GM21723 (cell line): ENCODE results near the gene GDI2.

Experiments
- ATAC-seq: cut with Tn5 transposase; IDR thresholded peaks from one replicate; pipeline ENCODE4 v1.9.1; 2021; ENCODE audit warnings: mild to moderate bottlenecking, moderate library complexity; ENCODE audit not compliant: unreplicated experiment

Gene GDI2

DNA sequence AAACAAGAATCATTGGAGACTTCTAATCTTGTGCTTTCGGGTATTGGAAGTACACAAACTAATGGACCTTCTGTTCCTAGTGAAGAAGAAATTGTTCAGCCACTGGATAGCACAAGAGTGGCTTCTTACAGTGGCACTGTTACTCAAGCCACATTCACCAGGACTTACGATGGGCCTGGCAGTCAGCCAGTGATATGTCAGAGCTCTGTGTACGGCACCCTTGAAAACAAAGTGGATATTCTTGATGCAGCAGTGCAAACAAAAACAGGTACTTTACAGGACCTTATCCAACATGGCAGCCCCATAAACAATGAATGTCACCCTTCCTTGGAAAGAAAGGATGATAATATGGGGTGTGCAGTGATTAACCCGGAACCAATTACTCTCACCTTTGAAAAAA lies 67.0 kb downstream of the GDI2 start:
- ATAC-seq, result no peak

- no peak for ATAC-seq
Measured at GRCh38 chr10:5744849-5745248, 68.4 kb downstream of the GDI2 start.

DNA sequence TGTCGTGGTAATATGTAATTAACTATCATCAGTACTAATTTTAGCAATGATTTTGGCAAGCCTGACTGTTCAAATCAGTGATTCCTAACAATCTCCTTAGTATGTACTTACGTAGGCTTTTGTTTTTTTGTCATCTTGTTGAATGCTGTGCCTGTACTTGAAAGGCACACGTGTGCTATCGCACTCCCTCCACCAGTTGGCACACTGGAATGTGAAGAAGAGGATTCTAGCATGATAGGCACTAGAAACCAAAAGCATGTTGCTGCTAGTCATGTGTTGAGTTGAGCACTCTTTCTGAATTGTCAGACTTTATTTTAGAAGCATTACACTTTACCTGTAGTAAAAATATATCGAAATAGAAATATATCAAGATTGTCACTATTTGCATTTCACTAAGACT lies 69.5 kb downstream of the GDI2 start:
- ATAC-seq, result no peak

- ATAC-seq, result no peak
Measured at GRCh38 chr10:5742116-5742515, 71.1 kb downstream of the GDI2 start.

GRCh38 chr10:5741276-5741675 lies 72.0 kb downstream of the GDI2 start:
- ATAC-seq, result no peak

DNA sequence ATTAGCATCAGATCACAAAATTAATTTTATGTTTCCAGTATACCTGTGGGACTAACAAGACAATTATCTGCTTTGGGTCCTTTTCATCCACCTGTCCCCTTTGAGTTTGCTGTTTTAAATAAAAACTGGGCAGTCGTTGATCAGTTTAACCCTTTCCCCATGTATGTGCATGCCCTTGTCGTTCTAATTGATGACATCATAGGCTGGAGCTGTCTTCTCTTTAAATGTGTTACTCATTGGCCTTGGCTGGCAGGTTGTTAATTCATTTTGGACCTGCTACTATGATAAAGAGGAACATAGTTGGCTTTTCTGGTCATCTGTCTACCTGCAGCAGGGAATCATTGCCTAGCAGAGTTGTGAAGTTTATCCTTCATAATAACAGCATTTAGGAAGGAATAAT lies 74.8 kb downstream of the GDI2 start:
- ATAC-seq, result no peak

GRCh38 chr10:5737352-5737751 lies 75.9 kb downstream of the GDI2 start:
- ATAC-seq, result no peak

DNA sequence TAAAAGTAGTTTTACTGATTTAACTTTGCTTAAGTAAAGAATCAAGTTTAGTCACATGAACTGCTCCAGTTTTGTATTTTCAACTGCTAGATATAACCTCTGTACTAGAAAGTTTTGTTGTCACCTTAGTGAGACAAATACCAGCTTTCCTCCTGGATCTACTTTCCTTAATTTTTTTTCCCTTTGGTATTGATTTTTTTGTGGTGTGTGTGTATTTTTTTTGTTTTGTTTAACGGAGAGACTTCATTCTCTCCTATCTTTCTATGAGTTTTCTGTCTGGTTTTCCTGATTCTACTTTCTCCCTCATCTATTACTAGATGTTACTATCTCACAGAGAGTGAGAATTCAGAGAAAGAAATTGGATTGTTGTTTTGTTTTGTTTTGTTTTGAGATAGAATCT lies 76.6 kb downstream of the GDI2 start:
- ATAC-seq, result no peak

DNA sequence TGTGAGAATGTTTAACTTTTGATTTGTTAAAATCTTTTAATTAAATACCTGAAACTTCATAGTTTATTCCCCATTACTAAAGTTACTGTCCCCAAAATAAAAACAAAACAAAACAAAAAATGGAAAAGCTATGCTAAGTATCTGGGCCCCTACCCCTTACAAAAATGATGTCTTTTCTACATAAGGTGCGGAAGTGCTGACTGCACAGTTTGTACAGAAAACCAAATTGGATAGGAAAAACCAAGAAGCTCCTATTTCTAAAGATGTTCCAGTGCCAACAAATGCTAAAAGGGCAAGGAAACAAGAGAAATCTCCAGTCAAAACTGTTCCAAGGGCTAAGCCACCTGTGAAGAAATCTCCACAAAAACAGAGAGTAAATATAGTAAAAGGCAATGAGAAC lies 78.1 kb downstream of the GDI2 start:
- no peak for ATAC-seq

DNA sequence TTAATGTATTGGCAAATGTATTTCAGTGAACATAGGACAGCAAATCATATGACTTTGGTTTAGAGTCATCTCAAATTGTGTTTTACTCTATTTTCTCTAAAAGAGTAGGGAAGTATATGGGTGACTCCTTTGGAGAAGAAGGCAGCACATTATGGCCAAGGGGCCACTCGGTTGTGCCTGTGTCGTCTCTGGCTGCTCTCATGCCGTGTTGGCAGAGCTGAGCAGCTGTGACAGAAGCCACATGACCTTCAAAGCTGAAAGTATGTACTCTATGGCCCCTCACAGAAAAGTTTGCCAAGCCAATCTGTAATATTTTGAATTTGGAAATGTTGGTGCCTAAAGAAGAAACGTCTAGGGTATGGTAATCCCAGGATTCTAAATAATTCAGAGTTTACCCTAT lies 81.1 kb downstream of the GDI2 start:
- no peak for ATAC-seq

GRCh38 chr10:5731559-5731958 lies 81.7 kb downstream of the GDI2 start:
- no peak for ATAC-seq

- no peak for ATAC-seq
Measured at GRCh38 chr10:5730766-5731165, 82.5 kb downstream of the GDI2 start.

DNA sequence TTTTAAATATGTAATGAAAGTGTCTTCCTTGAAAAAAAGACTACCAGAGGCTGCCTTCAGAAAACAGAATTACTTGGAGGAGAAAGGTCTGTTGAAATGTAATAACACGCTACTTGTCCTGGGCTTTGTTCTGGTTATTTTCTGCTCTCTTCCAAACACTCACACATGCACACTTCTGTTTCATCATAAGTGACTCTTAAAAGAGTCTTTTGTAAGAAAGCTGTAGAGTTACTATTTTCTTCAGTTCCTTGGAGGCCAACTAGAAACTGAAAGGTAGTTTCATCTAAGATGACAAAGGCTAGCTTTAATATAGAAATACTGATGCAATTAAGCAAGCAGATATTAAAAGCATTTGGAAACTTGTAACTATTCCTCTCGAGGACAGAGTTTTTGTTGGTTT lies 89.5 kb downstream of the GDI2 start:
- no peak for ATAC-seq

GRCh38 chr10:5720182-5720581 lies 93.1 kb downstream of the GDI2 start:
- ATAC-seq, result no peak

DNA sequence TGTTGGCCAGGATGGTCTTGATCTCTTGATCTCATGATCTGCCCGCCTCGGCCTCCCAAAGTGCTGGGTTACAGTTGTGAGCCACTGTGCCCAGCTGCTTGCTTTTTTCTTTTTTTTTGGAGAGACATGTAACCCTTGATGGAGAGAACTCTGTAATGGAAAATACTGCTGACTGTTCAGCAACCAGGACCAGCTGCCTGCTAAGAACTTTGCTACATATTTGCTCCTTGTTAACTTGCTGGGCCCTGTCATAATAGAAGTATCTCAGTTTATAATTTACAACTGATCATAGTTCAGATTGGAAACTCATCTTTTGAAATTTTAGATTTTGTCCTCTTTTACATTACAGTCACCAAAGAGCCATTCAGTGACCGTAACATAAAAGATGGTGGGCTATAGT lies 93.7 kb downstream of the GDI2 start:
- ATAC-seq, result no peak
